ENCODE measurements around the gene TIAM1.

Gene TIAM1

DNA sequence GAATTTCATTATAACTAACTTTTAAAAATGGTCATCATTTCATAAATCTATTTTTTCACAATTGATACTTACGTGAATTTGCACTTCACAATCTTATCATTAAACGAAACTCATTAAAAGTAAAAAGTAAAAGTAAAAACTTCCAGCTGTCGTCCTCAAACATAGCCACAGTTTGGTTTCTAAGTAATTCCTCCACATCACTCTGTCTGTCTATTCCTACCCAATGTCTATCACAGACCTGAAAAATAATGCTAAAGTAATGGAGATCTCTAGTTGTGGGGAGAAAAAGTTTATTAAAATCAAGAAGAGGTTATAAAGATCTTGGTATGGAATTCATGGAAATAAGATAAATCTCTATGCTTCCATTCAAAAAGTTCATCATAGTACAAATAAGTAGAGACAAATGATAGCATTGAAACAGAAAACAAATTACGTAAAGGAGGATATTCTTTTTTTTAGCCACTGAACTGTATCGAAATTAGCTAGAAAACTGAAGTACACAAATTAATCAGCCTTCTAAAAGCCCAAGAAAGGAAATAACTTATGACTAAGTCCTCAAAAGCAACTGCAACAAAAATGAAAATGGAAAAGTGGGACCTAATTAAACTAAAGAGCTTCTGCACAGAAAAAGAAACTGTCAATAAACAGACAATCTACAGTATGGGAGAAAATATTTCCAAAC lies 148.6 kb downstream of the TIAM1 start:
- DNase-seq: no peak

DNA sequence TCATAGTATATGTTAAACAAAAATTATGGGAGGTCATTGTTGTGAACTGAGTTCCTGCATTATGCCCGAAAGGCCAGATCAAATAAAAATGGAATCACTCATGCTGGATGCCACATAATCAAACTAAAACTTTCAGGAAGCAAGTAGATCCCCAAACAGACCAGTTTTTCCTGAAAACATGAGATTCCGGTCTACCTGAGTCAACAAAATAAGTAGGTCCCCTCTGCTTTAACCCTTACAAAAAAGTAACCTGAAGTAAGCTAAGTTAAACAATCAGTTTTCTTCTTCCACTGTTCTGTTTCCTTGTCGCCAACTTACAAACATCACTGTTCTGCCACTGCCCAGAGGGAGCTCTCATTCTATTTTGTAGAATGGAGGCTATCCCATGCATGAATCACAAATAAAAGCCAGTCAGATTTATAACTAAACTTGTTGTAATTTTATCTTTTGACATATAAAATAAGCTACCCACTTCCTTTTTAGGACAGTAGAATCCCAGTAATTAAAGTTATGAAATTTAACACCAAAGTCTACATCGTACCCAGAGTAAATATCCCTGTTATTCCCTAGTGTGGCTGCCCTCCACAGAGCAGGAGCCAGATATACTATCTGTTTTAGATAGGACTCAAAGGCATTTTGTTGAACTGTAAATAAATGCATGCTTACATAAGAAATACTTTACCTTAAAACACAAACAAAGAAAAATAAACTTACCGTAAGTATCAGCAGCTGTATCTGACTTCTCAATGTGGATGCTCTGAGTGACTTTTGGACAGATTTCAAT lies 149.4 kb downstream of the TIAM1 start:
- no peak for DNase-seq

DNA sequence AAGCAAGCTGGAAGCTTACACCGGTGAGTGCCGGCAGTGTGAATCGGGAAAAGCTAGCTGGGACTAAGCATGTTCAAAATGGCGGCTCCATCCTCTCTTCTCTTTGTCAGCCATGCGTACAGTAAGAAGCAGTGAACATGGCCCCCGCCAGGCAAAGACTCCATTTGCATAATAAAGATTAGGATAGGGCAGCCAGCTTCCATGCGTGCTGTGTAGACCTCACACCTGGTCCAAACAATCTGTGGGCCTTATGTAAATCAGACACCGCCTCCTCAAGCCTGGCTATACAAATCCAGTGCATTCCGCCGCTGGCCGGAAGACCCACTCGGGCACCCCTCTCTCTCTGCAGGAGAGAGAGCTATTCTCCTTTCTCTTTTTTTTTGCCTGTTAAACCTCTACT lies 150.3 kb downstream of the TIAM1 start:
- DNase-seq: no peak

DNA sequence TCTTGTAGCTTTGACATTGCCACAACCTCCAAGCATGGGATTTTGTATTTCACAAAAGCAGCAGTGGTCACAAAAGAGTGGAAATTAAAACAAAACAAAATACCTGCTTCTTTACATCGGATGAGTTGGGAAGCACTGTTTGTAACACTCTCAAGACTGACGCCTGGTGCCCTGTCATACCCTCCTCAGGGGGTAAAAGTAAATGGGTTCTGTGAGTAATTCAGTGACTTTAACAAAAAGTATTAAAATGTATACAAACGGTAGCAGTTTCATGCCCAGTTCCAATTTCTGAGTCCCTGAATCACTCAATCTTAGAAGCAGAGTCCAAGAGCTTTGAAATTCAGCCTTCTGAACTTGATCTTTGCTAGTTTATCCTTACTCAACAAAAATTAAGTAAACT lies 152.5 kb downstream of the TIAM1 start:
- no peak for DNase-seq

DNA sequence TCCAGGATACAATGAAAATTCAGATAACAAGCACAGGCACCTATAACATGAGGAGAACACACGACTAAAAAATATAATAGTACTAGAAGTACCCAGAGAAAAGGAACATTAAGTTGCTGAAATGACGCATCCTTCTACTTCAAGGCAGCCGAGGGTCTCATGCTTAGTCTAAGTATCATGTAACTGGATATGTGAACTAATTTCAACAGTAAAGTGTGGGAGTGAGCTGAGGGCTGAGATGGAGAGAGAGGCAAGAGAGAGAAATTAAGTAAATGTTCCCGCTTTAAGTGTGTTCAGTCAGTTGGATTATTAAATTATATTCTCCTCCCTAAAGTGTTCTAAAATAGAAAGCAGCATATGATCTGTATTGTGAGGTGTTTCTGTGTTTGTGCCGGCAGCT lies 153.5 kb downstream of the TIAM1 start:
- DNase-seq: no peak

DNA sequence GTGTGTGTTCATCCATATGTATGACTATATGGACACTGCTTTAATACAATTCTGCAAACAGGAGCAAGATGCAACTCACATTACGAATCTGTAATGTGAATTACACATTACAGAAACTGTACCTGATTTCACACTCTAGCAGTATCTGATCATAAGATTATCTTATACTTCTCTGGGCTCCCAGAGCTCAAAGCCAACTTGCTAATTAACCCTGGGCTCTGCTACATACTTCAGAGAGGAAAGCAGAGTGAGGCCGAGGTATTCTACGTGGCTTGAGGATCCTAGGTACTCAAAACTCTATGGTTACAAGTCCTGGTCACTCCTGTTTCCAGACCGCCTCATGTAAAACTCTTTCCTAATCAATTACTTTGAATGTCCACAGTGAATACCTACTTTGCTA lies 156.6 kb downstream of the TIAM1 start:
- no peak for DNase-seq

DNA sequence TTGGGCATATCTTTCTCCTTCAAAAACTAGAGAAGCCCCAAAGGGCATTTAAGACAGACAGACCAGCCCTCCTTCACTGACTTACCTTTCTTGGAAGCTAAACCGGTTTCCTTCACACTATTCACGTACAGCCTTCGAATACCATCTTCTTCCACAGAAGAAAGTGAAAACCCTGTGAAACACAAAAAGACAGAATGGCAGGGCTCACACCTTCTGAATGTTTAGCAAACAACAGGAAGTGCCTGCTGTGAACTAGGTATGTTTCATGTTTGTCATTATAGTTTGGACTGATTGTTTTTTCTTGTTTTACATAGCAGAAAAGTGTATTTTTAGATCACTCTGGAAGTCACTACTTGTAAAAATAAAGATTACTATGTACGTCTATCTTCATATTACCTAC lies 157.1 kb downstream of the TIAM1 start:
- no peak for DNase-seq

DNA sequence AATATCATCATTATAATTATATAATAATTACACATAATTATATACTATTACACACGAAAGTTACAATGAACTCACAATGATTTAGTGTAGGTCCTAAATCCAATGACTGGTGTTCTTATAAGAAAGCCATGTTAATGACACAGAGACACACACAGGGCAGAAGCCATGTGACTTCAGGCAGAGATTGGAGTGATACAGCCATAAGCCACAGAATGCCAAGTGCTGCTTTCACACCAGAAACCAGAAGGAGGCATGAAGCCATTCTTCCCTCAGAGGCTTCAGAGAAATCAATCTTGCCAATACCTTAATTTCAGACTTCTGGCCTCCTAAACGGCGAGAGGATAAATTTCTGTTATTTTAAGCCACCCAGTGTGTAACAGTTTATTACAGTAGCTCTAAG lies 158.4 kb downstream of the TIAM1 start:
- no peak for DNase-seq

DNA sequence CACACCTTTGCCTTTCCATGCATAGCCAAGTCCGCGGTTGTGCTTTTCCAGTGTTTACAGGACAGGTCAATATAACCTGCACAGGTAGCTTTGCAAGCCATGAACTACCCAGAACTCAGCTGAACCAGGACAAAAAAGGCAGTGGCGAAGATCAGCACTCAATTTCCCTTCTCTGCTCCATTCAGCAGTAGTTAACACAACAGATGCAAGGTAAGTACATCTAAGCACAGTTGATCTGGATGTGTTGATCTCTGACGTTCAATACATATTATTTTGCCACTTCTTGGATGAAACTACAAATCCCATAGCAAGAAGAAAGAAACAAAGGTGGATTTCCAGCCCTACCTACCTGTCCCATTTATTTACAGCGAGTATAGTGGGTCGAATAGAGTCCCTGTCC lies 159.2 kb downstream of the TIAM1 start:
- no peak for DNase-seq

DNA sequence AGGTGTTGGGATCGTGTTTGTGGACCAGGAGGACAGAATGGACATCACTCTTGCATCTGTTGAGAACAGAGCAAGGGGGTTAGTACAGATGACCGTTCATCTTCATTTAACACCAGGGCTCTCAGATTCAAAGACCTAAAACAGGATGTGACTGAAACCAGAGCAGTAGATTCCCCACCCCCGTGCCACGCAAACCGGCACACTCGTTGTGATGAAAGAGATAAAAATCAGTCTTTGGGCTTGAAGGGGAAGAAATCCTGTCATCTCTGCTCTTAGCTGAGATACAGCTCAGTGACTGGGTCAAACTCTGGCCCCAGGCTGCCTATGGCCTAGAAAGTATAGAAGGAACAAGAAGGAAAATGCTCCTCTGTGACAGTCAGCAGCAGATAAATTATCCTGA lies 159.6 kb downstream of the TIAM1 start:
- DNase-seq: peak; percentile 69

DNA sequence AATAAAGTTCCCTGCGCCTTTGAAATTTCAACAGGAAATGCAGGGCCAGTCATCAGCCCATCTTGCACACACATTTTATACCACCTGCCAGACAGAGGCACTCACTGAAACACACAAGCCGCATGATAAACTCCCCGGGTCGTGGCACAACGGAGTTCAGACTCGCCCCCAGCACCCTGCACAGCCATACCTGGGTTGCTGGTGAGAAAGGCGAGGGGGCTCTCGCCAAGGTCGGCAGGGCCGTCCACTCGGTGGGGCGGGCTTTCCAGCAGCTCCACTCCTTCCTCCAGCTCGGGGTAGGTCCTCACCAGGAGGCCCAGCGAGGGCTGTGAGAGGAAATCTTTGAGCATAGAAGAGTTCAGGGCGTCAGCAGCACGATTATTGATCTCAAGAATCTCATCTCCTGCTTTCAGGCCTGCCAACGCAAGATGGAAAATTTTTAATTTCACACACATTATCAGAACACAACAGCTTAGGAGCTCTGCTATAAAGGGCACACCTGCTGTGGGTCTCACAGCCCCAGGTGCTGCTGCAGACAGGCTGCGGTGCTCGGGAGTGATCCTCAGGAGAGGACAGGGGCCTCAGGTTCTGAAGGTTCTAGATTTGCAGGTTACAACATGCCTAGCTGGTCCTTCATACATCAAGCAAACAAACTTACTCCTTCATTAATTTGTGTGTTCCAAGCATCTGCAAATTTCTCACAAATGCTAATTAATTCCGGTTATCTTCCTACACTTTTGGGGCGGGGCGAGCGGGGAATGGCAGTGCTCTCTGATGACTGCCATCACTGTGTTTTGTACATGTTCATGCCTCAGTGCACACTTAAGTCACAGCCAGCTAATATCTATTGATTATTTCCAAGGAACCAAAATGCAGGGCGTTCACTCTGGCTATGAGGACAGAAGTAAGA lies 161.6 kb downstream of the TIAM1 start:
- DNase-seq: peak; percentile 56

DNA sequence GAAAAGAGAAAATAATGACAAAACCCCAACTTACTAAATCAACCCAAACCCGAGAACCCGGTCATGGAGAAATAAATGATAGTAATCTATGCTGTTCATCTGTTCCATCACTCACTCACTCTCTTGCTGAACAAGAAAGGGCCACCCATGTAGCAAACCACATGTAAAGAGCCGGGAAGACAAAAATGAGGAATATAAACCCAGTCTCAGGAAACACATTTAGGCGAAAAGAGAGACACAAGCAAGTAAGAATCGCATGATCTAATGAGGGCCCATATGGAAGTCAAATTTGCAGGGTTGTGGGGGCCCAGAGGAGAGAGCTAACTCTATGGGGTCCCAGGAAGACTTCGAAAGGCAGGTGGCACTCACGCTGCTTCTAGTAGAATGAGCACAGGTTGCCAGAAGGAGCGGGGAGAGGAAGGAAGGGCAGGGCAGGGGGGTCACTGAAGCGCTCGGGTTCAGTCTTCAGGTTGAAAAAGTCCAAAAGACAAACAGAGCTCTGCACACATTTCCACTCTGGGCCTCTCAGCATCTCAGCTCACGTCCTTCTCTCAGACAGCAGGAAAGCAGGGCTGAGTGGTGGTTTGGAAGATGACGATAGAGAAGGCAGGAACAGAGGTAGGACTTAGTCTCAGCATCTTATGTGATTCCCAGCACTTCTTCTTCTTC lies 162.8 kb downstream of the TIAM1 start:
- DNase-seq: no peak

DNA sequence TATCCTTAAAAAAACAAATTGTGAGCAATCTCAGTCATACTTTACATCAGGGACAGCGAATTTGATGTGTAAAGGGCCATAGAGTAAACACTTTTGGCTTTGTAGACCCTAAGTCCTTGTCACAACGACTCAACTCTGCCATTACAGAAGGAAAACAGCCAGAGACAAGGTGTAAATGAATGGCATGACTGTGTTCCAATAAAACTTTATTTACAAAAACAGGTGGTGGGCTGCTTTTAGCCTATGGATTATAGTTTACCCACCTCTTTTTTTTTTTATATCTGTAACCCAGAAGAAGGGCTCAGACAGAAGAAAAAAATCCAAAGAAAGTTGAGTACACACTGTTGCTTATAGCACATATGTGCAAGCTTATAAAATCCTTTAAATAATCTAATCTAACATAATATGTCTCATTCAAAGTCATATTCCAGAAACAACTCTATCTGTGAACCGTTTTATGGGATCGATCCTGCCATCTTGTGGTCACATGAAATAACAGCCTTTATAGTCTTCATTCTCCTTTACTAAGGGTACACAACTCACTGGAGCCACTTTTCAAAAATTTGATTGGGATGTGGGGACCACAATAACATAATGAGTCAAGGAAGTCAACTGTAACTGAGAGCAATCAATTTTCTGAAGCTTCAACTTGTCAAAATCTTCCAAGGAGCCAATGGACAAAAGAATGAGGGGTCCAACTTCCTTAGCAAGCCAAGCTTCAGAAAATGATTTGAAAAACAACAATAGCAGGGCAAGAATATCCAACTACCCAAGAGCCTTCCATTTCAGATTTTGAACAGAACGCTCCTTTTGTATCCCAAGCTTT lies 163.6 kb downstream of the TIAM1 start:
- no peak for DNase-seq

DNA sequence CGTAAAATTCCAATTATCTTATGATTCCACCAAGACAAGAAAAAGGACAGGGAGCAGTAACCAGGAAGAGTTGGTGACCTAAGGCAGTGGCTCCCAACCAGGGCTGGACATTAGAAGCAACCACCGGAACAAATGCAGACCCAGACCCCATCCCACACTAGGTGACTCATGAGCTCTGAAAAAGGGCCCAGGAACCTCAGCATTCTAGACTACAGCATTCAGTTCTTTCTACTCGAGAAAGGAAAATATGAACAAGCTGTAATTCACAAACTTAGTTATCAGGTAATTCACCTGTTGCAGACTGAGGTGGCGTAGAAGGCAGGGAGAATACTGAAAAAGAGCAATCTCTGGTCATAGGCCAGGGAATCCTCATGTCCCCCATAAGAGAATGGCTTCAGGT lies 167.3 kb downstream of the TIAM1 start:
- DNase-seq: no peak

DNA sequence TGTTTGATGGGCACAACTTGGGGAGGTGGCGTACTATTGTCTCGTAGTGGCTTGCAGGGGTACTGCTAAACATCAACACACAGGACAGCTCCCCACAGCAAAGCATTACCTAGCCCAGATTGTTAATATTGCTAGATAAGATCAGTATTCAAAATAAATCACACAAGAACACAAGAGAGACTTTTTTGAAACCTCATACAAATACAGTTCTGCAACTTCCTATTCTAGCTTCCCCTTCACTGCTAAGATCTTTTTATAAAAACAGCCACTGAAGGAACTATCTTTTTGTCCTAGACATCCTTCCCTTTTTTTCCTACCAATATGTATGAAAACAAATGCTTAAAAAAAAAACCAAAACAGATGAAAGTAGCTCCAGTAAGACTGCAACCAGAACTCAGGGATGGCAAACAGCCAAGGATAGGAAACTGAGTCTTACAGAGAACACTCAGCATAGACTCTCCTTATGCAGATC lies 167.9 kb downstream of the TIAM1 start:
- no peak for DNase-seq

DNA sequence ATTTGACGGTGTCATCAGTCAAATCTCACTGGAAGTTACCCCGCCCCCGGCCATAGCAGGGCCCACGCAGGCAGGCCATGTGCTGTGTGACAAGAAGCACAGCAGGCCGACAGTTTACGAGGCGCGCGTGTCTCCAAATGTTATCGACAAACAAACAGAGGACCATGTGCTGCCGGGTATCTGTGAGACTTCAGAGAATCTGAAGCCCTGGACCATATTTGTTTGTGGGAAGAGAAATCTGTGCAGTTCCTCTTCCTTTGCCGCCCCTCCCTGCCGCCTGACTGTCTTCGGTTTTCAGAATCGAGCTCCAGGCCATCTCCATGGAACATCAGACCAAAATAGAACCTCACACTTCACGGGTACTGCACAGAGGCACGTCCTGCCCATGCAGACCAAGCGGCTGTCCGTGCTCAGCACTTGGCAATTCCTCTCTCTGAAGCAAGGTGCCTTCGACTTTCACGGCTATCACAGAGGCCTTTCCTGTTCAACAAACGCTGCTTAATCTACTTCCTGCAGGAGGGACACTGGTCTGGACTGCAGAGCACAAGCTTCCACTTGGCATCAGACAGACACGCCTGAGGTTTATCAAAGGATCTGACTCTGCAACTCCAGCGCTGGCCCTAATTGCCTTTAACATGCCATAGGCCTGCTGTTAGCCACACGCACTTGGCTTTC lies 170.0 kb downstream of the TIAM1 start:
- peak; percentile 58 for DNase-seq

DNA sequence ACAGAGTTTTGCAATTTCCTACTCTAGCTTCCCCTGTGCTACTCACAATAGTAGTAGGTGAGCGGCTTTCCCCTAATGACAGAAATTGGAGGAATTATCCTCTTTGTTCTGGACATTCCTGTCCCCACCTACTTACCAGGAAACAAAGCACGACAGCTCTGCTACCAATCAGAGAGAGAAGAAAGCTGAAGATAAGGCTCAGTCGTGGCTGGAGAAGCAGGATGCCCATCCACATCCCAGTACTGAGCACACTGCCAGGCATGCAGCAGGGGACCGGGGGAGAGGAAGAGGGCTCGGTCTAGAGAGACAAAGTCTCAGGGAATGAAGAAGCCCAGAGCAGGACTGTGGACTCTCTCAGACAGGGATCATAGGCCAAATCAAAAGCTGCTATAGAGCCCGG lies 171.7 kb downstream of the TIAM1 start:
- no peak for DNase-seq

DNA sequence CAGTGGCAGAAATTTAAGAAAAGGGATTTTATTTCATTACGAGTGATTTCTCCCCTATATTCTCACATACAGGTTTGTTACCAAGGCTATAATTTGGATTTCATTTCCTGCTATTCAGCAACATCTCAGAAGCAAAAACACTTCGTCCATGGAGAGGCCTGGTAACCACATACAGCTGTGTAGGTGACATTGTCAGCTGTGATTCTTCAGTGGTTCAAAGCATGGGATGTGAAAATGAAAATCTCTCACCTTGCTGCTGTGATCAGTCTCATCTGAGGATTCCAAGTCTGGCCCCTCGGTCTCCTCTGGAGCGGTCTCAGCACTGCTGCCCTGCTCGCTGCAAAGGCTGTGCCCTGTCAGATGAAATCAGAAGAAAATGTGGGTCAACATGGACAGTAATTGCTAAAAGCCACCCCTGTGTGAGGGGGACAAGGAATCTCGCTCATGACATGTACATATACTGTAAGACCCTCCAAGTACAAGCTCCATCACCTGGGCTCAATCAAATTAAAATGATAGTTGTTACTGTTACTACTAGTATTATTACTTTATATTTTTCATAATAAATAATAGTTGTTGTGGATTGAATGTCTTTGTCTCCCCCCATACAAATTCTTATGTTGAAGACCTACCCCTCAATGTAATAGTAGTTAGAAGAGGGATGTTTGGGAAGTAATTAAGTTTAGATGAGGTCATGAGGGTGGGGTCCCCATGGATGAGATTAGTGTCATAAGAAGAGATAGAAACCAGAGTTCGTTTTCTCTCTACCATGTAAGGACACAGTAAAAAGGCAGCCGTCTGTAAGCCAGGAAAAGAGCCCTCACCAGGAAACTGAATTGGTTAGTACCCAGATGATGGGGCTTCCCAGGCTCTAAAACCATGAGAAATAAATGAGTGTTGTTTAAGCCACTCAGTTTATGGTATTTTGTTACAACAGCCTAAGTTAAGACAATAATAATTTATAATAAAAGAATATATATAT lies 179.1 kb downstream of the TIAM1 start:
- DNase-seq: no peak

DNA sequence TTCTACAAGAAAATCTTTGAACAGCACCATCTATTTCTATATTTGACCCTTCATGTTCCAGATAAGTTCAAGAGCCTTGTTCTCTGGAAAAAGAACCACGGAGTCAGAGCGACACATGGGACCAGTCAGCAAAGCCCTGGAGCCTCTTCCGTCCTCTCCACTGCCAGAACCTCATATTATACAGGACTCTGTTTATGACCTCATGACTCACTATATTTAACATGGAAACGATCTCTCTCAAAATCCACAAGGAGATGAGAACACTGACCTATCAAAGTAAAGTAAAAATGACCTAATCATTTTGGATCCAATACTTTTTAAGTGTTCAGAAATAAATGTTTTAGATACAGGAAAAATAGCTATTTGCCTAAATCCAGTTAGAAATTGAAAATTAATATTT lies 181.2 kb downstream of the TIAM1 start:
- DNase-seq: no peak

DNA sequence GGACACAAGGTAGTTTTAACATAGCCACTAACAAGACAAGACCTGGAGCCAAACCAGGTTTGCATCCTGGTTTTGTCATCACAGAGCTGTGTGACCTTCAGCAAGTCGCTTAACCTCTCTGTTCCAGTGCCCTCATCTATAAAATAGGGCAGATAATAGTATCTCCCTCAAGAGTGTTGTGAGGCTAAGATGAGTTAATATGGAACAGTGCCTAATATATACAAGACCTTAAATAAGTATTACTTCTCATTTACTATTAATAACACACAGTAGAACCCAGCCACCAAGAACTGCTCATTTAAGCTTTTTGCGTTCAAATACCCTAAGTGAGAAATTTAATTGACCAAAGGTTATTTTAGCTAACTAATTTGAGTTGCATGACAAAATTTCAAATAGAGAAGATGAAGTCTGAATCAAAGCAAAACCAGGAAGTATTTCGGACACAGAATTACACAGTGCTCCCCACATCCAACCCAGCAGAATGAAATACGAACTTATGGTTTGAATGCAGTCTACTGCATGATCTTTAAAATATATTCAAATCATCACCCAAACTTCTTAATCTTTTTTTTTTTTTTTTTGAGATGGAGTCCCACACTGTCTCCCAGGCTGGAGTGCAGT lies 181.9 kb downstream of the TIAM1 start:
- DNase-seq: no peak

Measured in stimulated activated CD4-positive, alpha-beta T cell treated with anti-CD3 and anti-CD28 coated beads, Interleukin-12 subunit alpha, Interleukin-12 subunit beta, amount 100 ng/mL, for 4 hours (primary cell).